Measurements from ENCODE around the gene ZC3H11A. TPM values are rescaled to one million over a fixed set of nuclear protein-coding genes. Genes with fewer than 3 reads are reported as not detected.

The ZC3H11A gene
- total RNA-seq, 1 experiment from 2014 or later: 82.6 TPM

GRCh38 chr1:203818399-203818798 is 23.0 kb downstream of the ZC3H11A start:
- Histone ChIP-seq H3K79me2 (ENCODE audit: insufficient read depth, low read length) (peaks cover 84% of the 10 kb centered on the region), H3K4me1 (ENCODE audit: control insufficient read depth in 1 of 2, insufficient read depth in 2 of 2, low read length in 2 of 2) (no peaks in the 10 kb centered on the region), H3K9ac (ENCODE audit: low read length) (no peak overlapping the region), H3K27me3 (ENCODE audit: insufficient read depth, low read length) (no peaks in the 10 kb centered on the region), H3K4me3 (replicated peaks in 1 of 2; ENCODE audit: low read depth in 1 of 2, low read length in 2 of 2) (no peak overlapping the region), H3K36me3 (ENCODE audit: control insufficient read depth in 1 of 2, insufficient read depth in 2 of 2, low read length in 2 of 2) (peaks cover 41 to 45% of the 10 kb centered on the region in 2 experiments), H3K4me2 (ENCODE audit: low read length) (no peak overlapping the region), H3K9me3 (ENCODE audit: control insufficient read depth in 1 of 2, insufficient read depth in 1 of 2, low read depth in 1 of 2, low read length in 2 of 2) (no peaks in the 10 kb centered on the region), H3K27ac (ENCODE audit: low read depth, low read length) (no peak overlapping the region), H4K20me1 (ENCODE audit: insufficient read depth) (peaks cover 7% of the 10 kb centered on the region; the same call in 1 of the 2 replicates), H3K9me2 (ENCODE audit: insufficient read depth) (no peaks in the 10 kb centered on the region), H2AFZ (ENCODE audit: low read depth, low read length, poor library complexity, severe bottlenecking) (no peak overlapping the region)
- intact Hi-C loops (cut with micrococcal nuclease): no loop called here
- POLR2A ChIA-PET: no interaction called here
- BruUV-seq (replicated peaks): no TSS peak
- CTCF ChIA-PET: no interaction called here
- TF ChIP-seq TCF7L2 (IDR thresholded peaks at IDR 0.05; ENCODE audit: borderline replicate concordance, extremely low read depth, insufficient read depth, insufficient read length) (no peak), ELF1 (IDR thresholded peaks at IDR 0.05; ENCODE audit: borderline replicate concordance, low read depth) (no peak), SRF (IDR thresholded peaks at IDR 0.05; ENCODE audit: low read depth) (no peak), FOSL1 (IDR thresholded peaks at IDR 0.05; ENCODE audit: low read depth) (no peak), POLR2AphosphoS5 (IDR thresholded peaks at IDR 0.05; ENCODE audit: low read depth, low read length) (no peak), JUND (IDR thresholded peaks at IDR 0.05) (no peak), EZH2phosphoT487 (IDR thresholded peaks at IDR 0.05; ENCODE audit: borderline replicate concordance) (no peak)
- RAD21 ChIA-PET (ENCODE audit: low non-redundant PET in 1 of 2, low total read pairs in 2 of 2, uncharacterized antibody in 2 of 2, unreplicated experiment in 2 of 2): no interaction called here
- DNase-seq (ENCODE audit: low read depth, low spot score) (no peak), ATAC-seq (no peak)

GRCh38 chr1:203823306-203823705 is 27.9 kb downstream of the ZC3H11A start:
- POLR2A ChIA-PET: no interaction called here
- ATAC-seq: no peak
- Histone ChIP-seq H4K20me1 (ENCODE audit: insufficient read depth) (peaks cover 8% of the 10 kb centered on the region; the same call in 1 of the 2 replicates), H3K79me2 (ENCODE audit: insufficient read depth, low read length) (peaks cover 76% of the 10 kb centered on the region), H3K27ac (ENCODE audit: low read depth, low read length) (no peak overlapping the region), H3K4me1 (ENCODE audit: control insufficient read depth in 1 of 2, insufficient read depth in 2 of 2, low read length in 2 of 2) (no peaks in the 10 kb centered on the region), H2AFZ (ENCODE audit: low read depth, low read length, poor library complexity, severe bottlenecking) (no peak overlapping the region), H3K4me3 (replicated peaks in 1 of 2; ENCODE audit: low read depth in 1 of 2, low read length in 2 of 2) (no peak overlapping the region), H3K9me2 (ENCODE audit: insufficient read depth) (no peaks in the 10 kb centered on the region), H3K36me3 (ENCODE audit: control insufficient read depth in 1 of 2, insufficient read depth in 2 of 2, low read length in 2 of 2) (peaks cover 46 to 49% of the 10 kb centered on the region in 2 experiments), H3K27me3 (ENCODE audit: insufficient read depth, low read length) (no peaks in the 10 kb centered on the region), H3K9ac (ENCODE audit: low read length) (no peak overlapping the region), H3K9me3 (ENCODE audit: control insufficient read depth in 1 of 2, insufficient read depth in 1 of 2, low read depth in 1 of 2, low read length in 2 of 2) (no peaks in the 10 kb centered on the region), H3K4me2 (ENCODE audit: low read length) (no peak overlapping the region)
- TF ChIP-seq POLR2AphosphoS5 (IDR thresholded peaks at IDR 0.05; ENCODE audit: low read depth, low read length): no peak
- no peak for DNase-seq (ENCODE audit: low read depth, low spot score)
- no TSS peak for BruUV-seq (replicated peaks)
- CTCF ChIA-PET: no interaction called here
- RAD21 ChIA-PET (ENCODE audit: low non-redundant PET in 1 of 2, low total read pairs in 2 of 2, uncharacterized antibody in 2 of 2, unreplicated experiment in 2 of 2): no interaction called here
- intact Hi-C loops (cut with micrococcal nuclease): no loop called here
